DMS53 (cell line): ENCODE results near the gene POLR2J.
"Not testable (repeated sequence)": the region's sequence is repeated elsewhere in the genome, so short reads cannot be mapped to it uniquely, and the experiment has no call there.

ENCODE experiments used
- DNase-seq: peaks from one replicate; lab custom pipeline; 2025; lab: John Stamatoyannopoulos, UW

The POLR2J gene

GRCh38 chr7:102494473-102495149, 15.9 kb upstream of the POLR2J start:
- not testable (repeated sequence) for DNase-seq

GRCh38 chr7:102494026-102494425, 15.3 kb upstream of the POLR2J start:
- DNase-seq, result not testable (repeated sequence)

GRCh38 chr7:102493220-102493935, 14.7 kb upstream of the POLR2J start:
- DNase-seq, result not testable (repeated sequence)

GRCh38 chr7:102490529-102491075, 11.9 kb upstream of the POLR2J start:
- DNase-seq, result not testable (repeated sequence)

- not testable (repeated sequence) for DNase-seq
Observed at GRCh38 chr7:102484317-102484716, 5.6 kb upstream of the POLR2J start.

- DNase-seq, result not testable (repeated sequence)
Observed at GRCh38 chr7:102481962-102482361, 3.2 kb upstream of the POLR2J start.

GRCh38 chr7:102479982-102480637, 1.4 kb upstream of the POLR2J start:
- DNase-seq, result not testable (repeated sequence)

- not testable (repeated sequence) for DNase-seq
Observed at GRCh38 chr7:102479209-102479584, 475 bp upstream of the POLR2J start.

GRCh38 chr7:102474736-102475435, 3.8 kb downstream of the POLR2J start:
- DNase-seq, result not testable (repeated sequence)

GRCh38 chr7:102474116-102474515, 4.6 kb downstream of the POLR2J start:
- not testable (repeated sequence) for DNase-seq

- no peak for DNase-seq
Observed at GRCh38 chr7:102473271-102473991, 5.3 kb downstream of the POLR2J start.

GRCh38 chr7:102472126-102473041, 6.3 kb downstream of the POLR2J start:
- no peak for DNase-seq

GRCh38 chr7:102471791-102472125, 7.0 kb downstream of the POLR2J start:
- no peak for DNase-seq

- no peak for DNase-seq
Observed at GRCh38 chr7:102469972-102470825, 8.5 kb downstream of the POLR2J start.

- DNase-seq, result no peak
Observed at GRCh38 chr7:102469351-102469971, 9.3 kb downstream of the POLR2J start.

- no peak for DNase-seq
Observed at GRCh38 chr7:102468478-102469350, 10.0 kb downstream of the POLR2J start.

GRCh38 chr7:102467581-102468477, 10.9 kb downstream of the POLR2J start:
- DNase-seq, result no peak
